MCF 10A (cell line): Measurements from ENCODE around the gene GNG7. TPM values are rescaled to one million over a fixed set of nuclear protein-coding genes. Genes with fewer than 3 reads are reported as not detected.

Source experiments
- BruUV-seq: library from RNA; stranded (reverse); fragments of 400-500 nt; replicated peaks from 2 replicates; lab custom pipeline; 2021; lab: Mats Ljungman, UMichigan
- CTCF ChIA-PET: fragments of 300-600 bp; sonication (Branson Sonifier 250); formaldehyde crosslinking; extraction: SDS; loops from one replicate; lab custom pipeline; 2021; ENCODE audit warnings: antibody characterized with exemption, inconsistent platforms; lab: Yijun Ruan, JAX
- POLR2A ChIA-PET: fragments of 300-600, 350-650 bp; sonication (Branson Sonifier 250); formaldehyde crosslinking; extraction: SDS; loops from one replicate; lab custom pipeline; 2020; ENCODE audit warnings: antibody characterized with exemption, inconsistent platforms; lab: Yijun Ruan, JAX
- DNase-seq: peaks from one replicate; pipeline ENCODE4 v3.0.0-alpha.2; 2018; ENCODE audit not compliant: unreplicated experiment
- H3K27ac Mint-ChIP-seq: one replicate; pipeline ENCODE4 v1.8.0; 2022; ENCODE audit warnings: mild to moderate bottlenecking, low read depth, mixed read lengths; ENCODE audit not compliant: unreplicated experiment
- H3K27me3 Mint-ChIP-seq: one replicate; pipeline ENCODE4 v1.8.0; 2022; ENCODE audit warnings: mixed read lengths; ENCODE audit not compliant: insufficient read depth, unreplicated experiment
- H3K36me3 Mint-ChIP-seq: one replicate; pipeline ENCODE4 v1.8.0; 2022; ENCODE audit warnings: mild to moderate bottlenecking, moderate library complexity, mixed read lengths; ENCODE audit not compliant: insufficient read depth, unreplicated experiment
- H3K4me1 Mint-ChIP-seq: one replicate; pipeline ENCODE4 v1.8.0; 2022; ENCODE audit warnings: mixed read lengths; ENCODE audit not compliant: insufficient read depth, unreplicated experiment
- H3K4me3 Mint-ChIP-seq: one replicate; pipeline ENCODE4 v1.8.0; 2022; ENCODE audit warnings: mild to moderate bottlenecking, moderate library complexity, mixed read lengths; ENCODE audit not compliant: unreplicated experiment
- H3K9me3 Mint-ChIP-seq: one replicate; pipeline ENCODE4 v1.8.0; 2022; ENCODE audit warnings: mixed read lengths; ENCODE audit not compliant: unreplicated experiment
- intact Hi-C: fragments of 100-400 bp; cut with micrococcal nuclease; formaldehyde crosslinking; loops from 2 replicates; pipeline ENCODE4 v1.14.1; 2022
- total RNA-seq: library from RNA; stranded (reverse); gene quantifications from 2 replicates; pipeline ENCODE4 v1.2.3, GENCODE V29; 2022
- TF ChIP-seq, protein P1 (sequence below): fragments of 200-600 bp; IDR thresholded peaks from one replicate; pipeline ENCODE4 v1.8.0; 2022; ENCODE audit warnings: antibody characterized with exemption, mild to moderate bottlenecking; ENCODE audit not compliant: unreplicated experiment

GNG7 gene
- total RNA-seq, 1 experiment from 2014 or later: 0.51 TPM

DNA sequence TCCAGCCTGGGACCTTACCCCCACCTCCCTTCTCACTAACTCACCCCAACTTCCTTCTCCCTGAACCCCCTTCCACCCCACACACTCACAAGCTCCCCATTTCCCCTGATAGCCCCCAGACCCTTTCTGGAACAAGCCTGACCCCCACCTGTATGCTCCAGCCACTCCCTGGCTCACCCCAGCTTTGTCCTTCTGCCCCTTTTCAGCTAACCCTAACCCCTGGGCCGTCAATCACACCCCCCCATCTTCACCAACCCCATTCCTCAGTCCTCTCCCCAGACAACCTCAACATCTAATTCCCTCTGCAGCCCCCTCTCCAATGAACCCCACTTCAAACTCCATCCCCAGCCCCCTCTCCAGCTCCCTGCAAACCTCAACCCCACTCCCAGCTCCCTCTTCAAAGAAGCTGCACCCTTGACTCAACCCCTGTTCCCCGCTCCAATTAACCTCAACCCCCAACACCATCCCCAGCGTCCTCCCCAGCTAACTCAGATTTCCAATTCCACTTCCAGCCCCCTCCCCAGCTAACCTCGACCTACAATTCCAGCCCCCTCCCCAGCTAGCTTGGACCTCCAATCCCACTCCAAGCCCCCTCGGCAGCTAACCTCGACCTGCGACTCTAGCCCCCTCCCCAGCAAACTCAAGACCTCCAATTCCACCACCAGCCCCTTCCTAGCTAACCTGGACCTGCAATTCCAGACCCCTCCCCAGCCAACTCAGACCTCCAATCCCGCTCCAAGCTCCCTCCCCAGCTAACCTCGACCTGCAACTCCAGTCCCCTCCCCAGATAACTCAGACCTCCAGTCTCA, 929 bp downstream of the GNG7 start:
- no peak overlapping the region for H3K27ac Mint-ChIP-seq
- TF ChIP-seq, protein P1, sequence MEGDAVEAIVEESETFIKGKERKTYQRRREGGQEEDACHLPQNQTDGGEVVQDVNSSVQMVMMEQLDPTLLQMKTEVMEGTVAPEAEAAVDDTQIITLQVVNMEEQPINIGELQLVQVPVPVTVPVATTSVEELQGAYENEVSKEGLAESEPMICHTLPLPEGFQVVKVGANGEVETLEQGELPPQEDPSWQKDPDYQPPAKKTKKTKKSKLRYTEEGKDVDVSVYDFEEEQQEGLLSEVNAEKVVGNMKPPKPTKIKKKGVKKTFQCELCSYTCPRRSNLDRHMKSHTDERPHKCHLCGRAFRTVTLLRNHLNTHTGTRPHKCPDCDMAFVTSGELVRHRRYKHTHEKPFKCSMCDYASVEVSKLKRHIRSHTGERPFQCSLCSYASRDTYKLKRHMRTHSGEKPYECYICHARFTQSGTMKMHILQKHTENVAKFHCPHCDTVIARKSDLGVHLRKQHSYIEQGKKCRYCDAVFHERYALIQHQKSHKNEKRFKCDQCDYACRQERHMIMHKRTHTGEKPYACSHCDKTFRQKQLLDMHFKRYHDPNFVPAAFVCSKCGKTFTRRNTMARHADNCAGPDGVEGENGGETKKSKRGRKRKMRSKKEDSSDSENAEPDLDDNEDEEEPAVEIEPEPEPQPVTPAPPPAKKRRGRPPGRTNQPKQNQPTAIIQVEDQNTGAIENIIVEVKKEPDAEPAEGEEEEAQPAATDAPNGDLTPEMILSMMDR: no peak
- H3K4me1 Mint-ChIP-seq: no peaks in the 10 kb centered on the region
- CTCF ChIA-PET: interaction anchor here (1.3 kb wide), 1 partner anchor 204 kb away, joined by 4 read pairs; no protein-coding TSS in a partner anchor
- intact Hi-C loops: no loop called here
- H3K9me3 Mint-ChIP-seq: no peaks in the 10 kb centered on the region
- POLR2A ChIA-PET: interaction anchor here (2.1 kb wide), 1 partner anchor 53 kb away, joined by 5 read pairs; no protein-coding TSS in a partner anchor
- H3K36me3 Mint-ChIP-seq: peaks cover 7% of the 10 kb centered on the region
- peak overlapping the region; percentile 63 for H3K4me3 Mint-ChIP-seq
- H3K27me3 Mint-ChIP-seq: peaks cover 24% of the 10 kb centered on the region
- no TSS peak for BruUV-seq
- DNase-seq: no peak

DNA sequence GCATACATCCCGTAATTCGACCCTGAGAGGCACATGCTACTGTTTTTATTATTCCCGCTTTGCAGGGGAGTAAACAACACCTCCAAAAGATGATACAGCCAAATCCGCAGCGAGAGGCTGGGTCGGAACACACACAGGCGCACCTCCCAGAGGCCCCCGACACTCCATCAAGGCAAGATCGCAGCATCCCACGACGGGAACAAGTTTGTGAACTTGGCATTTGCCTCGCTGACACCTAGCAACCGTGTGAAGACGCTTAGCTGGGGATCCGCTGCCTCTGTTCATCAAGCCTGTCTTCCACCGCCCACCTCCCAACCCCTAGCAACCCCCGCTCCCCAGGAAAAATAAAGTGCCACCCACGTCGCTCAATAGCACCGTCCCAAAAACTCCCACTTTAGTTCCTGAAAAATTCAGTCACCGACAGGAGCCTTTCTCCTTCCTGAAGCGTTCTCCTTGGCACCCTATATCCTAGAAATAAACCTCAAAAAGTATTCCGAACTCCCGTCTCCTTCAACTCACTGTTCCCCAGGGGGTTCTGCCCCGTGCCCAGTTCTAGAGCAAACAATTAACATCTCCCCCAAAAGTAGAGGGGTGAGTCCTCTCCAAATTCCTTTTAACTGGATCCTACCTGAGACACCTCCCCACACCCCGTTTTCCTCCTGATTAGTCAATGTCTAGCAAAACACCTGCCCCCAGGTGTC, 1.7 kb downstream of the GNG7 start:
- POLR2A ChIA-PET: interaction anchor here (2.1 kb wide), 1 partner anchor 52 kb away, joined by 5 read pairs; no protein-coding TSS in a partner anchor
- intact Hi-C loops: no loop called here
- Mint-ChIP-seq H3K4me3 (no peak overlapping the region), H3K9me3 (no peaks in the 10 kb centered on the region), H3K27ac (no peak overlapping the region), H3K36me3 (peaks cover 7% of the 10 kb centered on the region), H3K4me1 (no peaks in the 10 kb centered on the region), H3K27me3 (peaks cover 32% of the 10 kb centered on the region)
- TF ChIP-seq, protein P1: no peak
- CTCF ChIA-PET: interaction anchor here (0.7 kb wide), 1 partner anchor 15 kb away, joined by 3 read pairs; no protein-coding TSS in a partner anchor
- BruUV-seq: no TSS peak
- no peak for DNase-seq

DNA sequence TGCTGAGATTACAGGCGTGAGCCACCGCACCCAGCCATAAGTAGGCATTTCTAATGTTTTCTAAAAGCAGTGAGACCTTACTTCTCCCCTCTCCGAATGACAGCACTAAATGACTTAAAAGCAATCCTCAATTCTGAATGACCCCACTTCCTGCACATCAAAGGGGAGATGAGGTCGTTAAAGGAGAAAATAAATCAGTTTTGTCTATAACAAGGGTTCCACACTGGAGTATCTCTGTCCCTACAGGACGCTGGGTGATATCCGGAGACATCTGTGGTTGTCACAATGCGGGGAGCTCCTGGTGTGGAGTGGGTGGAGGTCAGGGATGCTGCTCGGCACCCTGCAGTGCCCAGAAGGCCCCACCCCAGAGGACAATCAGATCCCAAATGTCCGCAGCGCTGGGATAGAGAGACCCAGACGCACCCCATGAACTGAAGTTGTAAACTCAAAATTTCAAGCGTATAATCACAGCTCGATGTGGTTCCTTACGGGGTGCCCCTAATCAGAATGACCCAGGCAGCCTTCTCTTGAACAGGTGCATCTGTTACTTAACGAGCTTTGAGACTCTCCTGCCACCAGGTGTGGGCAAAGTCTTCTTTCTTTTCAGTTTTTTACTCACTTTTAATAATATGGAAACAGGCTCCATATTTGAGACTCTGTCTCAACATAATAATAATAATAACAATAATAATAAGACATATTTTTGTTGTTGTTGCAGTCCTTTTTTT, 2.9 kb downstream of the GNG7 start:
- no peak overlapping the region for H3K4me3 Mint-ChIP-seq
- peaks cover 7% of the 10 kb centered on the region for H3K36me3 Mint-ChIP-seq
- no peak for DNase-seq
- no peak overlapping the region for H3K27ac Mint-ChIP-seq
- CTCF ChIA-PET: interaction anchor here (0.5 to 1.6 kb wide), 7 partner anchors 16 to 374 kb away, joined by 3 to 5 read pairs (median 3); no protein-coding TSS in a partner anchor
- intact Hi-C loops: no loop called here
- no peaks in the 10 kb centered on the region for H3K9me3 Mint-ChIP-seq
- POLR2A ChIA-PET: interaction anchor here (0.8 kb wide), 1 partner anchor 40 kb away, joined by 5 read pairs; no protein-coding TSS in a partner anchor
- BruUV-seq: no TSS peak
- H3K27me3 Mint-ChIP-seq: peaks cover 44% of the 10 kb centered on the region
- TF ChIP-seq, protein P1: no peak
- H3K4me1 Mint-ChIP-seq: no peaks in the 10 kb centered on the region
